ENCODE measurements around the gene KCNC4. TPM values are rescaled to one million over a fixed set of nuclear protein-coding genes. Genes with fewer than 3 reads are reported as not detected.

KCNC4 gene
- total RNA-seq, 2 donors from 2014 or later, result 8.6 to 12.7 TPM

- Histone ChIP-seq H3K4me3 (no peak overlapping the region), H3K9me3 (no peaks in the 10 kb centered on the region), H3K27me3 (no peaks in the 10 kb centered on the region), H3K4me1 (peaks cover 12% of the 10 kb centered on the region), H3K27ac (no peak overlapping the region), H3K36me3 (replicated peaks in 1 of 2; ENCODE audit: insufficient read depth in 1 of 2, low read depth in 2 of 2) (no peaks in the 10 kb centered on the region)
- TF ChIP-seq POLR2A (IDR thresholded peaks at IDR 0.05), result no peak
- TF ChIP-seq CTCF (IDR thresholded peaks at IDR 0.05), result no peak
- ATAC-seq (no peak), DNase-seq (no peak)
- WGBS, 2 donors, result 68 to 75% methylated on average over 10 of the region's 10 CpGs
- intact Hi-C loops (cut with DNase I), result no loop called here
These were observed 8.8 kb upstream of the KCNC4 start for GRCh38 chr1:110201157-110201825.

- Histone ChIP-seq H3K27ac (peak overlapping the region in 3 of 4 donors; percentile 4 to 51 (median 48)), H3K36me3 (replicated peaks in 1 of 2; ENCODE audit: insufficient read depth in 1 of 2, low read depth in 2 of 2) (no peaks in the 10 kb centered on the region), H3K27me3 (no peaks in the 10 kb centered on the region), H3K9me3 (no peaks in the 10 kb centered on the region), H3K4me3 (no peak overlapping the region), H3K4me1 (peaks cover 16% of the 10 kb centered on the region)
- peak; percentile 83 to 92 (median 86) for TF ChIP-seq CTCF (IDR thresholded peaks at IDR 0.05)
- TF ChIP-seq POLR2A (IDR thresholded peaks at IDR 0.05), result no peak
- ATAC-seq (peak; percentile 69), DNase-seq (peak; percentile 67 to 75 (median 72))
- 28 to 30% methylated on average over 6 of the region's 6 CpGs for WGBS, 2 donors
- intact Hi-C loops (cut with DNase I), result no loop called here
These were observed 7.0 kb upstream of the KCNC4 start for GRCh38 chr1:110203021-110203661.

- 69 to 72% methylated on average over 3 to 4 of the region's 4 CpGs for WGBS, 2 donors
- Histone ChIP-seq H3K36me3 (replicated peaks in 1 of 2; ENCODE audit: insufficient read depth in 1 of 2, low read depth in 2 of 2) (no peaks in the 10 kb centered on the region), H3K27me3 (no peaks in the 10 kb centered on the region), H3K4me1 (peaks cover 33% of the 10 kb centered on the region), H3K9me3 (no peaks in the 10 kb centered on the region), H3K27ac (no peak overlapping the region), H3K4me3 (no peak overlapping the region)
- TF ChIP-seq CTCF (IDR thresholded peaks at IDR 0.05) (no peak), POLR2A (IDR thresholded peaks at IDR 0.05) (no peak)
- intact Hi-C loops (cut with DNase I), result loop anchor here (5.0 kb wide), 2 partner anchors 42 to 107 kb away; no protein-coding TSS in a partner anchor
- no peak for DNase-seq
- ATAC-seq, result no peak
These were observed 5.0 kb upstream of the KCNC4 start for GRCh38 chr1:110205156-110205555.

- H3K36me3 ChIP-seq (replicated peaks in 1 of 2; ENCODE audit: insufficient read depth in 1 of 2, low read depth in 2 of 2), result no peaks in the 10 kb centered on the region
- ATAC-seq, result no peak
- H3K9me3 ChIP-seq, result no peaks in the 10 kb centered on the region
- DNase-seq, result no peak
- no peaks in the 10 kb centered on the region for H3K27me3 ChIP-seq
- TF ChIP-seq POLR2A (IDR thresholded peaks at IDR 0.05) (no peak), CTCF (IDR thresholded peaks at IDR 0.05) (no peak)
- peaks cover 33% of the 10 kb centered on the region for H3K4me1 ChIP-seq
- no peak overlapping the region for H3K4me3 ChIP-seq
- intact Hi-C loops (cut with DNase I), result loop anchor here (5.0 kb wide), 2 partner anchors 42 to 107 kb away; no protein-coding TSS in a partner anchor
- 76 to 85% methylated on average over 4 to 6 of the region's 6 CpGs for WGBS, 2 donors
- H3K27ac ChIP-seq, result no peak overlapping the region
These were observed 4.4 kb upstream of the KCNC4 start for GRCh38 chr1:110205591-110206155.

All from body of pancreas (tissue), 4 donors.